ENCODE measurements around the gene SLC10A3.

- no peak for TF ChIP-seq SIN3A (IDR thresholded peaks at IDR 0.05; ENCODE audit: low read depth, low read length)
- TF ChIP-seq SPI1 (IDR thresholded peaks at IDR 0.05; ENCODE audit: borderline replicate concordance, insufficient read depth, low read depth, low read length), result no peak
- no peak for TF ChIP-seq ZNF24 (IDR thresholded peaks at IDR 0.05)
Observed at GRCh38 chrX:154469880-154470279, 20.5 kb downstream of the SLC10A3 start.

Data from GM12878 (cell line).